ENCODE data around the gene SMIM44. TPM values are rescaled to one million over a fixed set of nuclear protein-coding genes. Genes with fewer than 3 reads are reported as not detected.
"Not testable (repeated sequence)": the region's sequence is repeated elsewhere in the genome, so short reads cannot be mapped to it uniquely, and the experiment has no call there.

Gene SMIM44
- total RNA-seq, 1 donor from 2014 or later, result not detected

GRCh38 chr19:3450796-3451411 is 32.3 kb downstream of the SMIM44 start:
- intact Hi-C loops (cut with DNase I), result no loop called here

GRCh38 chr19:3448616-3449334 is 34.5 kb downstream of the SMIM44 start:
- peaks cover 32% of the 10 kb centered on the region for H3K4me1 ChIP-seq
- H3K4me3 ChIP-seq, result no peak overlapping the region
- peaks cover 0 to 44% of the 10 kb centered on the region in 2 donors for H3K36me3 ChIP-seq
- TF ChIP-seq POLR2AphosphoS5 (IDR thresholded peaks at IDR 0.05; ENCODE audit: insufficient read depth in 1 of 2, low read depth in 1 of 2) (peak in 1 of 2 donors; percentile 12), POLR2A (IDR thresholded peaks at IDR 0.05) (no peak)
- no peaks in the 10 kb centered on the region for H3K9me3 ChIP-seq
- no peak for DNase-seq (ENCODE audit: extremely low spot score in 2 of 2)
- intact Hi-C loops (cut with DNase I), result no loop called here
- no peaks in the 10 kb centered on the region for H3K27me3 ChIP-seq
- H3K27ac ChIP-seq, result peak overlapping the region; percentile 83

More at GRCh38 chr19:3450796-3451411, 32.3 kb downstream of the SMIM44 start:
- peaks cover 0 to 58% of the 10 kb centered on the region in 2 donors for H3K36me3 ChIP-seq
- TF ChIP-seq POLR2A (IDR thresholded peaks at IDR 0.05), result no peak
- peak; percentile 79 to 88 for TF ChIP-seq POLR2AphosphoS5 (IDR thresholded peaks at IDR 0.05; ENCODE audit: insufficient read depth in 1 of 2, low read depth in 1 of 2)
- TF ChIP-seq CTCF (IDR thresholded peaks at IDR 0.05), result no peak
- peak overlapping the region; percentile 83 for H3K27ac ChIP-seq
- no peak overlapping the region for H3K4me3 ChIP-seq
- DNase-seq (ENCODE audit: extremely low spot score in 2 of 2), result peak in 1 of 2 donors; percentile 97
- H3K27me3 ChIP-seq, result no peaks in the 10 kb centered on the region
- H3K4me1 ChIP-seq, result peaks cover 11% of the 10 kb centered on the region
- H3K9me3 ChIP-seq, result no peaks in the 10 kb centered on the region

- intact Hi-C loops (cut with DNase I); DNase-seq (ENCODE audit: extremely low spot score in 2 of 2); H3K27me3 ChIP-seq; H3K27ac ChIP-seq; H3K9me3 ChIP-seq; H3K4me3 ChIP-seq: not testable (repeated sequence)
- H3K4me1 ChIP-seq, result peaks cover 40% of the 10 kb centered on the region
- peaks cover 0 to 30% of the 10 kb centered on the region in 2 donors for H3K36me3 ChIP-seq
These were observed 36.6 kb downstream of the SMIM44 start for GRCh38 chr19:3446657-3447056.

GRCh38 chr19:3444695-3445234 is 38.5 kb downstream of the SMIM44 start:
- Histone ChIP-seq H3K4me1 (peaks cover 33% of the 10 kb centered on the region), H3K4me3 (no peak overlapping the region), H3K9me3 (no peaks in the 10 kb centered on the region), H3K27me3 (no peaks in the 10 kb centered on the region), H3K36me3 (peaks cover 0 to 24% of the 10 kb centered on the region in 2 donors), H3K27ac (peak overlapping the region; percentile 80)
- TF ChIP-seq POLR2AphosphoS5 (IDR thresholded peaks at IDR 0.05; ENCODE audit: insufficient read depth in 1 of 2, low read depth in 1 of 2) (peak in 1 of 2 donors; percentile 35), POLR2A (IDR thresholded peaks at IDR 0.05) (no peak), CTCF (IDR thresholded peaks at IDR 0.05) (no peak)
- intact Hi-C loops (cut with DNase I), result no loop called here
- DNase-seq (ENCODE audit: extremely low spot score in 2 of 2), result no peak

- no peaks in the 10 kb centered on the region for H3K9me3 ChIP-seq
- peaks cover 0 to 20% of the 10 kb centered on the region in 2 donors for H3K36me3 ChIP-seq
- no peaks in the 10 kb centered on the region for H3K27me3 ChIP-seq
- peaks cover 33% of the 10 kb centered on the region for H3K4me1 ChIP-seq
- TF ChIP-seq POLR2A (IDR thresholded peaks at IDR 0.05), result no peak
- no peak for TF ChIP-seq POLR2AphosphoS5 (IDR thresholded peaks at IDR 0.05; ENCODE audit: insufficient read depth in 1 of 2, low read depth in 1 of 2)
- TF ChIP-seq CTCF (IDR thresholded peaks at IDR 0.05), result no peak
- intact Hi-C loops (cut with DNase I), result no loop called here
- peak overlapping the region; percentile 80 for H3K27ac ChIP-seq
- no peak for DNase-seq (ENCODE audit: extremely low spot score in 2 of 2)
- H3K4me3 ChIP-seq, result no peak overlapping the region
These were observed 39.2 kb downstream of the SMIM44 start for GRCh38 chr19:3443840-3444694.
